HepG2 (cell line): ENCODE data around the gene PLCB1. TPM values are rescaled to one million over a fixed set of nuclear protein-coding genes. Genes with fewer than 3 reads are reported as not detected.

Experiments
- ATAC-seq: fragments of 200-7000 bp; cut with Tn5 transposase; 3 replicates; pipeline ENCODE4 v1.9.1; 2020; ENCODE audit warnings: mild to moderate bottlenecking, moderate library complexity
- BruUV-seq: library from RNA; stranded (reverse); fragments of 400-500 nt; replicated peaks from 2 replicates; lab custom pipeline; 2021; lab: Mats Ljungman, UMichigan
- CTCF ChIA-PET: fragments of 300-600 bp; formaldehyde crosslinking; extraction: SDS; loops from one replicate; lab custom pipeline; 2021; ENCODE audit warnings: low total read pairs, inconsistent platforms, low intra/inter-chr PET ratio; lab: Yijun Ruan, JAX
- POLR2A ChIA-PET: fragments of 350-600 bp; sonication (Branson Sonifier 250); formaldehyde crosslinking; loops from one replicate; lab custom pipeline; 2020; ENCODE audit warnings: antibody characterized with exemption, inconsistent platforms; lab: Yijun Ruan, JAX
- DNase-seq: peaks from one replicate; pipeline ENCODE4 v3.0.0-alpha.2; 2015; ENCODE audit warnings: low spot score
- FAIRE-seq: peaks from 3 replicates; lab custom pipeline; 2011; peaks lifted over from hg19 to GRCh38; lab: Jason Lieb, UNC
- H2AFZ ChIP-seq: one replicate; pipeline ENCODE4 v1.6.1; 2011; ENCODE audit warnings: low read length, inconsistent platforms
- H3K27ac ChIP-seq: fragments of 300-600 bp; 3 replicates; pipeline ENCODE4 v1.8.0; 2011; ENCODE audit warnings: mixed run types, mild to moderate bottlenecking, mixed read lengths, low read length, inconsistent platforms; ENCODE audit not compliant: insufficient read depth; ENCODE audit errors: extremely low read length
- H3K27me3 ChIP-seq, 2 experiments: fragments of 200-600 bp in 1 of 2; 2 replicates in 1 of 2; 3 replicates in 1 of 2; pipeline versions ENCODE4 v1.6.0 to v1.8.0; 2011; ENCODE audit warnings: low read length in 2 of 2, mild to moderate bottlenecking in 2 of 2, moderate library complexity in 2 of 2, inconsistent platforms in 1 of 2; ENCODE audit not compliant: insufficient read depth in 2 of 2, control insufficient read depth in 1 of 2
- H3K36me3 ChIP-seq, 2 experiments: fragments of 200-600 bp in 1 of 2; replicated peaks in 1 of 2; 2 replicates in 1 of 2; 3 replicates in 1 of 2; pipeline versions ENCODE4 v1.5.1 to v1.8.0; 2011; ENCODE audit warnings: low read length in 2 of 2, inconsistent platforms in 1 of 2; ENCODE audit not compliant: insufficient read depth in 2 of 2, control insufficient read depth in 1 of 2
- H3K4me1 ChIP-seq: 2 replicates; pipeline ENCODE4 v1.5.1; 2012; ENCODE audit warnings: low read length, inconsistent platforms; ENCODE audit not compliant: insufficient read depth
- H3K4me2 ChIP-seq: 2 replicates; pipeline ENCODE4 v1.6.0; 2011; ENCODE audit warnings: low read depth, low read length, inconsistent platforms
- H3K4me3 ChIP-seq, 3 experiments: fragments of 200-600 bp in 1 of 3; sonication (generic), shearing (Covaris generic) in 1 of 3; replicated peaks in 1 of 3; 2 replicates each; pipeline ENCODE4 v1.5.1; 2011 to 2016; ENCODE audit warnings: low read length in 3 of 3, inconsistent platforms in 2 of 3, low read depth in 2 of 3, mild to moderate bottlenecking in 2 of 3, control low read depth in 1 of 3, mixed read lengths in 1 of 3; ENCODE audit not compliant: insufficient read depth in 1 of 3
- H3K79me2 ChIP-seq: one replicate; pipeline ENCODE4 v1.6.1; 2011; ENCODE audit warnings: low read length, inconsistent platforms; ENCODE audit not compliant: insufficient read depth
- H3K9ac ChIP-seq: 2 replicates; pipeline ENCODE4 v1.6.0; 2011; ENCODE audit warnings: mild to moderate bottlenecking, low read depth, low read length, inconsistent platforms; ENCODE audit not compliant: insufficient read depth
- H3K9me3 ChIP-seq: 2 replicates; pipeline ENCODE4 v1.5.1; 2012; ENCODE audit warnings: mild to moderate bottlenecking, low read length
- H4K20me1 ChIP-seq: 2 replicates; pipeline ENCODE4 v1.6.0; 2011; ENCODE audit warnings: inconsistent platforms, mild to moderate bottlenecking, low read length, moderate library complexity; ENCODE audit not compliant: insufficient read depth
- CBFB ChIP-seq: sonication (generic); formaldehyde crosslinking; IDR thresholded peaks from 2 replicates; pipeline ENCODE4 v1.4.0; 2020; ENCODE audit warnings: missing genetic modification reagents
- CHCHD3 ChIP-seq: sonication (generic); formaldehyde crosslinking; IDR thresholded peaks from 2 replicates; pipeline ENCODE4 v1.8.0; 2022; ENCODE audit warnings: mild to moderate bottlenecking, missing genetic modification reagents, moderate library complexity
- KDM2A ChIP-seq: sonication (generic); formaldehyde crosslinking; IDR thresholded peaks from 2 replicates; pipeline ENCODE4 v1.4.0; 2020; ENCODE audit warnings: low read depth, missing genetic modification reagents, borderline replicate concordance
- KDM3A ChIP-seq: IDR thresholded peaks from 2 replicates; pipeline ENCODE4 v1.6.1; 2018; ENCODE audit warnings: low read depth, missing compliant biosample characterization
- RARG ChIP-seq: sonication (generic); formaldehyde crosslinking; IDR thresholded peaks from 2 replicates; pipeline ENCODE4 v1.4.0; 2020; ENCODE audit warnings: low read depth, mild to moderate bottlenecking, missing genetic modification reagents
- SOX6 ChIP-seq, 2 experiments: fragments of 450-650 bp in 1 of 2; sonication (generic) in 1 of 2; formaldehyde crosslinking in 1 of 2; IDR thresholded peaks; 2 replicates each; pipeline versions ENCODE4 v1.4.0 to v1.6.1; 2017 to 2020; ENCODE audit warnings: antibody characterized with exemption in 1 of 2, mild to moderate bottlenecking in 1 of 2, missing genetic modification reagents in 1 of 2
- SRSF4 ChIP-seq: fragments of 200-400 bp; formaldehyde crosslinking; IDR thresholded peaks from one replicate; pipeline ENCODE4 v1.6.1; 2018; ENCODE audit warnings: mild to moderate bottlenecking, low read depth, low read length, moderate library complexity; ENCODE audit not compliant: poor library complexity, severe bottlenecking
- XBP1 ChIP-seq: sonication (generic); formaldehyde crosslinking; IDR thresholded peaks from 2 replicates; pipeline ENCODE4 v1.5.0; 2020; ENCODE audit warnings: missing genetic modification reagents
- ZIK1 ChIP-seq: sonication (generic); formaldehyde crosslinking; IDR thresholded peaks from 2 replicates; pipeline ENCODE4 v1.5.0; 2020; ENCODE audit warnings: mild to moderate bottlenecking, low read depth, missing genetic modification reagents, borderline replicate concordance
- ZNF34 ChIP-seq: sonication (generic); formaldehyde crosslinking; IDR thresholded peaks from 2 replicates; pipeline ENCODE4 v1.4.0; 2020; ENCODE audit warnings: mild to moderate bottlenecking, missing genetic modification reagents, borderline replicate concordance
- ZNF460 ChIP-seq: sonication (generic); formaldehyde crosslinking; IDR thresholded peaks from 2 replicates; pipeline ENCODE4 v1.5.1; 2020; ENCODE audit warnings: missing genetic modification reagents, mild to moderate bottlenecking, borderline replicate concordance
- ZNF543 ChIP-seq: sonication (generic); formaldehyde crosslinking; IDR thresholded peaks from 2 replicates; pipeline ENCODE4 v1.4.0; 2020; ENCODE audit warnings: mild to moderate bottlenecking, missing genetic modification reagents
- ZNF790 ChIP-seq: sonication (generic); formaldehyde crosslinking; IDR thresholded peaks from 2 replicates; pipeline ENCODE4 v1.8.0; 2022; ENCODE audit warnings: missing genetic modification reagents, mild to moderate bottlenecking, borderline replicate concordance
- ZNF839 ChIP-seq: sonication (generic); formaldehyde crosslinking; IDR thresholded peaks from 2 replicates; pipeline ENCODE4 v1.4.0; 2020; ENCODE audit warnings: missing genetic modification reagents, mild to moderate bottlenecking, borderline replicate concordance
- ZSCAN29 ChIP-seq: sonication (generic); formaldehyde crosslinking; conservative IDR thresholded peaks from 2 replicates; pipeline ENCODE4 v1.4.0; 2020; ENCODE audit warnings: mild to moderate bottlenecking, missing genetic modification reagents
- WGBS: methylation state at CpG from one replicate; pipeline ENCODE4 v1.1.6; 2017; ENCODE audit warnings: low lambda C conversion rate; 5-methylcytosine and 5-hydroxymethylcytosine counted together
- in situ Hi-C: cut with HindIII; loops from 2 replicates; pipeline ENCODE4 v1.10.0; 2017; ENCODE audit warnings: low pct_unique_long_range_greater_than_20kb; ENCODE audit not compliant: extremely low pct_ligation_motif_present
- intact Hi-C: fragments of 100-400 bp; cut with micrococcal nuclease; formaldehyde crosslinking; loops from one replicate; pipeline ENCODE4 v1.10.0; 2022; ENCODE audit not compliant: unreplicated experiment
- polyA plus RNA-seq, 8 experiments: library from polyadenylated mRNA; depleted of rRNA in 3 of 8; stranded (reverse) in 7 of 8; unstranded in 1 of 8; fragments of >200 nt; fragmentation: Illumina TruSeq in 4 of 8; extraction: Trizol in 4 of 8; gene quantifications; 2 replicates each; pipeline versions ENCODE4 v1.2.1 to v1.2.3, GENCODE V29; 2011 to 2016; ENCODE audit warnings: low read depth in 4 of 8, missing spikeins in 1 of 8, mixed read lengths in 1 of 8; ENCODE audit not compliant: insufficient read depth in 1 of 8
- total RNA-seq, 5 experiments: library from RNA; depleted of rRNA; stranded (reverse); fragments of >200 nt; fragmentation: Illumina TruSeq; extraction: Trizol; gene quantifications; 2 replicates each; pipeline ENCODE4 v1.2.3, GENCODE V29; 2016; ENCODE audit warnings: low read depth in 1 of 5
- TF ChIP-seq, protein P1 (sequence below), 2 experiments: sonication (generic) in 1 of 2; formaldehyde crosslinking in 1 of 2; IDR thresholded peaks; 2 replicates each; pipeline versions ENCODE4 v1.5.1 to v1.6.1; 2011 to 2020; ENCODE audit warnings: borderline replicate concordance in 1 of 2, low read depth in 1 of 2, low read length in 1 of 2, mild to moderate bottlenecking in 1 of 2, missing genetic modification reagents in 1 of 2, moderate library complexity in 1 of 2
- TF ChIP-seq, protein P2 (sequence below): sonication (generic); formaldehyde crosslinking; IDR thresholded peaks from 2 replicates; pipeline ENCODE4 v1.5.0; 2020; ENCODE audit warnings: mild to moderate bottlenecking, missing genetic modification reagents
- TF ChIP-seq, protein P3 (sequence below): sonication (generic); formaldehyde crosslinking; IDR thresholded peaks from 2 replicates; pipeline ENCODE4 v1.5.0; 2020; ENCODE audit warnings: mild to moderate bottlenecking, missing genetic modification reagents

The PLCB1 gene
- total and polyA plus RNA-seq, 2 of the 13 experiments (the other 11 are each of a cell fraction or from before 2014, with no cell fraction given), result 42.4 to 55.9 TPM

GRCh38 chr20:8390037-8390433 lies 258.0 kb downstream of the PLCB1 start:
- H3K36me3 ChIP-seq, result no peaks in the 10 kb centered on the region; a peak in 1 of 5 replicates
- ChIA-PET CTCF (interaction anchor here (1.9 to 2.6 kb wide), 3 partner anchors 84 to 346 kb away, joined by 8 to 27 read pairs (median 14); partner anchors contain the start of gene PLCB1), POLR2A (no interaction called here)
- no peak for ATAC-seq
- H3K9ac ChIP-seq, result no peak overlapping the region
- no peak for FAIRE-seq
- WGBS, result 93% methylated on average over 5 of the region's 5 CpGs
- H2AFZ ChIP-seq, result no peak overlapping the region
- no peaks in the 10 kb centered on the region for H3K27me3 ChIP-seq
- H3K4me1 ChIP-seq, result peaks cover 50% of the 10 kb centered on the region
- TF ChIP-seq CHCHD3 (CRISPR knock-in tag), result no peak
- TF ChIP-seq ZNF460, result no peak
- TF ChIP-seq KDM2A (CRISPR knock-in tag), result no peak
- TF ChIP-seq SOX6 (IDR thresholded peaks at IDR 0.05), result no peak
- TF ChIP-seq SOX6 (CRISPR knock-in tag; IDR thresholded peaks at IDR 0.05), result no peak
- no peak for TF ChIP-seq SRSF4
- TF ChIP-seq KDM3A, result no peak
- TF ChIP-seq XBP1 (CRISPR knock-in tag), result no peak
- TF ChIP-seq, protein P1, sequence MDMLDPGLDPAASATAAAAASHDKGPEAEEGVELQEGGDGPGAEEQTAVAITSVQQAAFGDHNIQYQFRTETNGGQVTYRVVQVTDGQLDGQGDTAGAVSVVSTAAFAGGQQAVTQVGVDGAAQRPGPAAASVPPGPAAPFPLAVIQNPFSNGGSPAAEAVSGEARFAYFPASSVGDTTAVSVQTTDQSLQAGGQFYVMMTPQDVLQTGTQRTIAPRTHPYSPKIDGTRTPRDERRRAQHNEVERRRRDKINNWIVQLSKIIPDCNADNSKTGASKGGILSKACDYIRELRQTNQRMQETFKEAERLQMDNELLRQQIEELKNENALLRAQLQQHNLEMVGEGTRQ (IDR thresholded peaks at IDR 0.05; ENCODE audit: low read depth, low read length), result no peak
- TF ChIP-seq, protein P1 (CRISPR knock-in tag; IDR thresholded peaks at IDR 0.05; ENCODE audit: borderline replicate concordance), result no peak
- TF ChIP-seq ZNF839 (CRISPR knock-in tag), result no peak
- TF ChIP-seq, protein P2, sequence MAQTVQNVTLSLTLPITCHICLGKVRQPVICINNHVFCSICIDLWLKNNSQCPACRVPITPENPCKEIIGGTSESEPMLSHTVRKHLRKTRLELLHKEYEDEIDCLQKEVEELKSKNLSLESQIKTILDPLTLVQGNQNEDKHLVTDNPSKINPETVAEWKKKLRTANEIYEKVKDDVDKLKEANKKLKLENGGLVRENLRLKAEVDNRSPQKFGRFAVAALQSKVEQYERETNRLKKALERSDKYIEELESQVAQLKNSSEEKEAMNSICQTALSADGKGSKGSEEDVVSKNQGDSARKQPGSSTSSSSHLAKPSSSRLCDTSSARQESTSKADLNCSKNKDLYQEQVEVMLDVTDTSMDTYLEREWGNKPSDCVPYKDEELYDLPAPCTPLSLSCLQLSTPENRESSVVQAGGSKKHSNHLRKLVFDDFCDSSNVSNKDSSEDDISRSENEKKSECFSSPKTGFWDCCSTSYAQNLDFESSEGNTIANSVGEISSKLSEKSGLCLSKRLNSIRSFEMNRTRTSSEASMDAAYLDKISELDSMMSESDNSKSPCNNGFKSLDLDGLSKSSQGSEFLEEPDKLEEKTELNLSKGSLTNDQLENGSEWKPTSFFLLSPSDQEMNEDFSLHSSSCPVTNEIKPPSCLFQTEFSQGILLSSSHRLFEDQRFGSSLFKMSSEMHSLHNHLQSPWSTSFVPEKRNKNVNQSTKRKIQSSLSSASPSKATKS (CRISPR knock-in tag), result no peak
- no peak for TF ChIP-seq ZNF543 (CRISPR knock-in tag)
- no peak for TF ChIP-seq RARG (CRISPR knock-in tag)
- no peak for TF ChIP-seq ZSCAN29 (CRISPR knock-in tag)
- no peak for TF ChIP-seq ZIK1
- no peak for TF ChIP-seq CBFB (CRISPR knock-in tag)
- no peak for TF ChIP-seq ZNF34 (CRISPR knock-in tag)
- TF ChIP-seq, protein P3, sequence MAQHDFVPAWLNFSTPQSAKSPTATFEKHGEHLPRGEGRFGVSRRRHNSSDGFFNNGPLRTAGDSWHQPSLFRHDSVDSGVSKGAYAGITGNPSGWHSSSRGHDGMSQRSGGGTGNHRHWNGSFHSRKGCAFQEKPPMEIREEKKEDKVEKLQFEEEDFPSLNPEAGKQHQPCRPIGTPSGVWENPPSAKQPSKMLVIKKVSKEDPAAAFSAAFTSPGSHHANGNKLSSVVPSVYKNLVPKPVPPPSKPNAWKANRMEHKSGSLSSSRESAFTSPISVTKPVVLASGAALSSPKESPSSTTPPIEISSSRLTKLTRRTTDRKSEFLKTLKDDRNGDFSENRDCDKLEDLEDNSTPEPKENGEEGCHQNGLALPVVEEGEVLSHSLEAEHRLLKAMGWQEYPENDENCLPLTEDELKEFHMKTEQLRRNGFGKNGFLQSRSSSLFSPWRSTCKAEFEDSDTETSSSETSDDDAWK, result no peak
- no peak for TF ChIP-seq ZNF790 (CRISPR knock-in tag)
- H3K27ac ChIP-seq, result no peak overlapping the region
- H4K20me1 ChIP-seq, result peaks cover 3% of the 10 kb centered on the region; the same call in 1 of the 2 replicates
- H3K4me2 ChIP-seq, result no peak overlapping the region
- no peaks in the 10 kb centered on the region for H3K9me3 ChIP-seq
- no TSS peak for BruUV-seq
- in situ Hi-C loops, result no loop called here
- DNase-seq, result no peak
- intact Hi-C loops, result loop anchor here (5.0 kb wide), 2 partner anchors 138 to 332 kb away; no protein-coding TSS in a partner anchor
- H3K4me3 ChIP-seq, result no peak overlapping the region
- peaks cover 8% of the 10 kb centered on the region for H3K79me2 ChIP-seq
